MCF 10A (cell line): ENCODE data around the gene CCM2. TPM values are rescaled to one million over a fixed set of nuclear protein-coding genes. Genes with fewer than 3 reads are reported as not detected.

Source experiments
- BruUV-seq: library from RNA; stranded (reverse); fragments of 400-500 nt; replicated peaks from 2 replicates; lab custom pipeline; 2021; lab: Mats Ljungman, UMichigan
- CTCF ChIA-PET: fragments of 300-600 bp; sonication (Branson Sonifier 250); formaldehyde crosslinking; extraction: SDS; loops from one replicate; lab custom pipeline; 2021; ENCODE audit warnings: antibody characterized with exemption, inconsistent platforms; lab: Yijun Ruan, JAX
- POLR2A ChIA-PET: fragments of 300-600, 350-650 bp; sonication (Branson Sonifier 250); formaldehyde crosslinking; extraction: SDS; loops from one replicate; lab custom pipeline; 2020; ENCODE audit warnings: antibody characterized with exemption, inconsistent platforms; lab: Yijun Ruan, JAX
- DNase-seq: peaks from one replicate; pipeline ENCODE4 v3.0.0-alpha.2; 2018; ENCODE audit not compliant: unreplicated experiment
- H3K27ac Mint-ChIP-seq: one replicate; pipeline ENCODE4 v1.8.0; 2022; ENCODE audit warnings: mild to moderate bottlenecking, low read depth, mixed read lengths; ENCODE audit not compliant: unreplicated experiment
- H3K27me3 Mint-ChIP-seq: one replicate; pipeline ENCODE4 v1.8.0; 2022; ENCODE audit warnings: mixed read lengths; ENCODE audit not compliant: insufficient read depth, unreplicated experiment
- H3K36me3 Mint-ChIP-seq: one replicate; pipeline ENCODE4 v1.8.0; 2022; ENCODE audit warnings: mild to moderate bottlenecking, moderate library complexity, mixed read lengths; ENCODE audit not compliant: insufficient read depth, unreplicated experiment
- H3K4me1 Mint-ChIP-seq: one replicate; pipeline ENCODE4 v1.8.0; 2022; ENCODE audit warnings: mixed read lengths; ENCODE audit not compliant: insufficient read depth, unreplicated experiment
- H3K4me3 Mint-ChIP-seq: one replicate; pipeline ENCODE4 v1.8.0; 2022; ENCODE audit warnings: mild to moderate bottlenecking, moderate library complexity, mixed read lengths; ENCODE audit not compliant: unreplicated experiment
- H3K9me3 Mint-ChIP-seq: one replicate; pipeline ENCODE4 v1.8.0; 2022; ENCODE audit warnings: mixed read lengths; ENCODE audit not compliant: unreplicated experiment
- CTCF ChIP-seq: fragments of 200-600 bp; IDR thresholded peaks from one replicate; pipeline ENCODE4 v1.8.0; 2022; ENCODE audit warnings: antibody characterized with exemption, mild to moderate bottlenecking; ENCODE audit not compliant: unreplicated experiment
- intact Hi-C: fragments of 100-400 bp; cut with micrococcal nuclease; formaldehyde crosslinking; loops from 2 replicates; pipeline ENCODE4 v1.14.1; 2022
- total RNA-seq: library from RNA; stranded (reverse); gene quantifications from 2 replicates; pipeline ENCODE4 v1.2.3, GENCODE V29; 2022

CCM2 gene
- total RNA-seq, 1 experiment from 2014 or later: 36.2 TPM

- Mint-ChIP-seq H3K36me3 (peaks cover 64% of the 10 kb centered on the region), H3K27ac (no peak overlapping the region), H3K4me3 (no peak overlapping the region), H3K9me3 (no peaks in the 10 kb centered on the region), H3K4me1 (peaks cover 19% of the 10 kb centered on the region), H3K27me3 (no peaks in the 10 kb centered on the region)
- no TSS peak for BruUV-seq
- intact Hi-C loops: no loop called here
- no peak for TF ChIP-seq CTCF
- CTCF ChIA-PET: interaction anchor here (1.4 kb wide), 1 partner anchor 71 kb away, joined by 4 read pairs; no protein-coding TSS in a partner anchor
- no peak for DNase-seq
- POLR2A ChIA-PET: interaction anchor here (0.7 to 0.8 kb wide), 2 partner anchors 14 to 120 kb away, joined by 3 read pairs; no protein-coding TSS in a partner anchor
Observed at GRCh38 chr7:45105588-45106188, 105.7 kb downstream of the CCM2 start.

GRCh38 chr7:45106820-45107219 is 106.8 kb downstream of the CCM2 start:
- intact Hi-C loops: no loop called here

GRCh38 chr7:45107356-45107755 is 107.4 kb downstream of the CCM2 start:
- BruUV-seq: no TSS peak
- no peaks in the 10 kb centered on the region for H3K27me3 Mint-ChIP-seq
- TF ChIP-seq CTCF: no peak
- intact Hi-C loops: no loop called here
- no peaks in the 10 kb centered on the region for H3K9me3 Mint-ChIP-seq
- DNase-seq: no peak
- ChIA-PET CTCF (interaction anchor here (0.6 kb wide), 1 partner anchor 258 kb away, joined by 3 read pairs; no protein-coding TSS in a partner anchor), POLR2A (interaction anchor here (1.0 kb wide), 1 partner anchor 107 kb away, joined by 6 read pairs; the partner anchor contains the start of gene CCM2)
- H3K27ac Mint-ChIP-seq: no peak overlapping the region
- peaks cover 19% of the 10 kb centered on the region for H3K4me1 Mint-ChIP-seq
- no peak overlapping the region for H3K4me3 Mint-ChIP-seq
- H3K36me3 Mint-ChIP-seq: peaks cover 62% of the 10 kb centered on the region

More at GRCh38 chr7:45106820-45107219, 106.8 kb downstream of the CCM2 start:
- ChIA-PET POLR2A (interaction anchor here (1.0 kb wide), 1 partner anchor 106 kb away, joined by 6 read pairs; the partner anchor contains the start of gene CCM2), CTCF (no interaction called here)
- no TSS peak for BruUV-seq
- no peak for DNase-seq
- no peak for TF ChIP-seq CTCF
- H3K36me3 Mint-ChIP-seq: peaks cover 65% of the 10 kb centered on the region
- H3K27ac Mint-ChIP-seq: no peak overlapping the region
- no peaks in the 10 kb centered on the region for H3K9me3 Mint-ChIP-seq
- no peaks in the 10 kb centered on the region for H3K27me3 Mint-ChIP-seq
- no peak overlapping the region for H3K4me3 Mint-ChIP-seq
- H3K4me1 Mint-ChIP-seq: peaks cover 19% of the 10 kb centered on the region

- ChIA-PET POLR2A (interaction anchor here (0.7 kb wide), 1 partner anchor 16 kb away, joined by 3 read pairs; no protein-coding TSS in a partner anchor), CTCF (interaction anchor here (0.7 kb wide), 1 partner anchor 253 kb away, joined by 5 read pairs; no protein-coding TSS in a partner anchor)
- intact Hi-C loops: no loop called here
- peaks cover 51% of the 10 kb centered on the region for H3K36me3 Mint-ChIP-seq
- H3K27me3 Mint-ChIP-seq: no peaks in the 10 kb centered on the region
- H3K4me1 Mint-ChIP-seq: peaks cover 19% of the 10 kb centered on the region
- BruUV-seq: no TSS peak
- no peaks in the 10 kb centered on the region for H3K9me3 Mint-ChIP-seq
- DNase-seq: no peak
- no peak for TF ChIP-seq CTCF
- peak overlapping the region; percentile 55 for H3K4me3 Mint-ChIP-seq
- H3K27ac Mint-ChIP-seq: no peak overlapping the region
Observed at GRCh38 chr7:45108863-45109262, 108.9 kb downstream of the CCM2 start.
